Ishikawa (cell line): ENCODE data around the gene GRIA3.

Source experiments
- CEBPB ChIP-seq: IDR thresholded peaks from 2 replicates; pipeline ENCODE4 v1.6.1; 2012
- CREB1 ChIP-seq: IDR thresholded peaks from 2 replicates; pipeline ENCODE4 v1.6.1; 2012; ENCODE audit warnings: low read depth
- EGR1 ChIP-seq: IDR thresholded peaks from 2 replicates; pipeline ENCODE4 v1.6.1; 2012
- EP300 ChIP-seq: IDR thresholded peaks from 2 replicates; pipeline ENCODE4 v1.6.1; 2012; ENCODE audit warnings: borderline replicate concordance
- FOXM1 ChIP-seq: IDR thresholded peaks from 2 replicates; pipeline ENCODE4 v1.6.1; 2012; ENCODE audit warnings: low read depth, borderline replicate concordance
- NFIC ChIP-seq: IDR thresholded peaks from 2 replicates; pipeline ENCODE4 v1.6.1; 2012
- RAD21 ChIP-seq: IDR thresholded peaks from 2 replicates; pipeline ENCODE4 v1.6.1; 2012; ENCODE audit warnings: low read depth
- TAF1 ChIP-seq: IDR thresholded peaks from 2 replicates; pipeline ENCODE4 v1.6.1; 2012; ENCODE audit warnings: low read depth, mild to moderate bottlenecking
- TCF12 ChIP-seq: IDR thresholded peaks from 2 replicates; pipeline ENCODE4 v1.6.1; 2012; ENCODE audit warnings: low read depth
- TEAD4 ChIP-seq: IDR thresholded peaks from 2 replicates; pipeline ENCODE4 v1.6.1; 2012
- YY1 ChIP-seq: IDR thresholded peaks from 2 replicates; pipeline ENCODE4 v1.6.1; 2012; ENCODE audit warnings: low read depth
- ZBTB7A ChIP-seq: IDR thresholded peaks from 2 replicates; pipeline ENCODE4 v1.6.1; 2012; ENCODE audit warnings: low read depth
- TF ChIP-seq, protein P1 (sequence below): IDR thresholded peaks from 2 replicates; pipeline ENCODE4 v1.6.1; 2012
- TF ChIP-seq, protein P2 (sequence below): IDR thresholded peaks from 2 replicates; pipeline ENCODE4 v1.6.1; 2012; ENCODE audit warnings: low read depth, mild to moderate bottlenecking
- TF ChIP-seq, protein P3 (sequence below): IDR thresholded peaks from 2 replicates; pipeline ENCODE4 v1.6.1; 2012

Gene GRIA3

DNA sequence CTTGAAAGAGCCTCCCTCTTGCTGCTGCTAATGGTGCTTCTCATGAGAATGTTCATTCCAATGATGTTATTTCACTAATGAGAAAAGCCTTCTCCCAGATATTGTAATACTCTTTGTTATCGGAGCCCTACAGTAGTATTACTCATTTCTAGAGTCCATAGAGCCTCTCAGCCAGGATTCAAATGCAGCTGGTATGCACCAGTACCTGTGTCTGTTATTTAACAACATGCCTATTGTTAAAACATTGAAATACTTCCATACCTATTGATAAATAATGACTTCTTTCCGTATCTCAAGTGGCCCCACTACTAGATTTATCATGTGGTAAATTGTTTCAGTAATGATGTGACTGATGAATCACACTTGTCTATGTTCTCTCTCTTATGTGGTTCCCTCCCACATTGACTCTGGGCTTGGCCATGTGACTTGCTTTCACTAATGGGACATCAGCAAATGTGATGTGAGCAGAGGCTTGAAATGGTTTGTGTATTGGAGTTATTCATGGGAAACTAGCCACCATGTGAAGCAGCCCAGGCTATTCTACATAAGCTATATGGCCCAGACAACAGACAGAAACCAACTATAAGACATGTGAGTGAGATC is 341.1 kb downstream of the GRIA3 start:
- TF ChIP-seq, protein P1, sequence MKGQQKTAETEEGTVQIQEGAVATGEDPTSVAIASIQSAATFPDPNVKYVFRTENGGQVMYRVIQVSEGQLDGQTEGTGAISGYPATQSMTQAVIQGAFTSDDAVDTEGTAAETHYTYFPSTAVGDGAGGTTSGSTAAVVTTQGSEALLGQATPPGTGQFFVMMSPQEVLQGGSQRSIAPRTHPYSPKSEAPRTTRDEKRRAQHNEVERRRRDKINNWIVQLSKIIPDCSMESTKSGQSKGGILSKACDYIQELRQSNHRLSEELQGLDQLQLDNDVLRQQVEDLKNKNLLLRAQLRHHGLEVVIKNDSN, result no peak
- no peak for TF ChIP-seq ZBTB7A
- TF ChIP-seq YY1, result no peak
- no peak for TF ChIP-seq EGR1
- TF ChIP-seq TAF1, result no peak
- TF ChIP-seq EP300, result no peak
- no peak for TF ChIP-seq FOXM1
- TF ChIP-seq NFIC, result no peak
- no peak for TF ChIP-seq CEBPB
- TF ChIP-seq RAD21, result no peak
- TF ChIP-seq TEAD4, result no peak
- TF ChIP-seq, protein P2, sequence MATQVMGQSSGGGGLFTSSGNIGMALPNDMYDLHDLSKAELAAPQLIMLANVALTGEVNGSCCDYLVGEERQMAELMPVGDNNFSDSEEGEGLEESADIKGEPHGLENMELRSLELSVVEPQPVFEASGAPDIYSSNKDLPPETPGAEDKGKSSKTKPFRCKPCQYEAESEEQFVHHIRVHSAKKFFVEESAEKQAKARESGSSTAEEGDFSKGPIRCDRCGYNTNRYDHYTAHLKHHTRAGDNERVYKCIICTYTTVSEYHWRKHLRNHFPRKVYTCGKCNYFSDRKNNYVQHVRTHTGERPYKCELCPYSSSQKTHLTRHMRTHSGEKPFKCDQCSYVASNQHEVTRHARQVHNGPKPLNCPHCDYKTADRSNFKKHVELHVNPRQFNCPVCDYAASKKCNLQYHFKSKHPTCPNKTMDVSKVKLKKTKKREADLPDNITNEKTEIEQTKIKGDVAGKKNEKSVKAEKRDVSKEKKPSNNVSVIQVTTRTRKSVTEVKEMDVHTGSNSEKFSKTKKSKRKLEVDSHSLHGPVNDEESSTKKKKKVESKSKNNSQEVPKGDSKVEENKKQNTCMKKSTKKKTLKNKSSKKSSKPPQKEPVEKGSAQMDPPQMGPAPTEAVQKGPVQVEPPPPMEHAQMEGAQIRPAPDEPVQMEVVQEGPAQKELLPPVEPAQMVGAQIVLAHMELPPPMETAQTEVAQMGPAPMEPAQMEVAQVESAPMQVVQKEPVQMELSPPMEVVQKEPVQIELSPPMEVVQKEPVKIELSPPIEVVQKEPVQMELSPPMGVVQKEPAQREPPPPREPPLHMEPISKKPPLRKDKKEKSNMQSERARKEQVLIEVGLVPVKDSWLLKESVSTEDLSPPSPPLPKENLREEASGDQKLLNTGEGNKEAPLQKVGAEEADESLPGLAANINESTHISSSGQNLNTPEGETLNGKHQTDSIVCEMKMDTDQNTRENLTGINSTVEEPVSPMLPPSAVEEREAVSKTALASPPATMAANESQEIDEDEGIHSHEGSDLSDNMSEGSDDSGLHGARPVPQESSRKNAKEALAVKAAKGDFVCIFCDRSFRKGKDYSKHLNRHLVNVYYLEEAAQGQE, result no peak
- no peak for TF ChIP-seq TCF12
- no peak for TF ChIP-seq CREB1
- TF ChIP-seq, protein P3, sequence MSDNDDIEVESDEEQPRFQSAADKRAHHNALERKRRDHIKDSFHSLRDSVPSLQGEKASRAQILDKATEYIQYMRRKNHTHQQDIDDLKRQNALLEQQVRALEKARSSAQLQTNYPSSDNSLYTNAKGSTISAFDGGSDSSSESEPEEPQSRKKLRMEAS, result no peak
